ENCODE data around the gene PHLPP1. TPM values are rescaled to one million over a fixed set of nuclear protein-coding genes. Genes with fewer than 3 reads are reported as not detected.

The PHLPP1 gene
- polyA plus RNA-seq, 1 experiment = 5.6 TPM

- no peaks in the 10 kb centered on the region for H3K27me3 ChIP-seq (ENCODE audit: control insufficient read depth, insufficient read depth, low read length)
- no peak overlapping the region for H3K27ac ChIP-seq (ENCODE audit: low read depth, low read length)
- H3K9me3 ChIP-seq (ENCODE audit: control insufficient read depth, insufficient read depth, low read length) = no peaks in the 10 kb centered on the region
- ChIA-PET CTCF (interaction anchor here (1.0 kb wide), 3 partner anchors 47 to 191 kb away, joined by 3 read pairs; no protein-coding TSS in a partner anchor), POLR2A (no interaction called here)
- no peak for TF ChIP-seq CTCF (IDR thresholded peaks at IDR 0.05; ENCODE audit: low read depth, low read length)
- H3K4me3 ChIP-seq (ENCODE audit: low read depth, low read length) = no peak overlapping the region
- DNase-seq (ENCODE audit: low read depth, low spot score) = no peak
Observed at GRCh38 chr18:62935994-62936393, 220.7 kb downstream of the PHLPP1 start.

GRCh38 chr18:62937065-62937464 lies 221.7 kb downstream of the PHLPP1 start:
- ChIA-PET CTCF (no interaction called here), POLR2A (no interaction called here)
- TF ChIP-seq CTCF (IDR thresholded peaks at IDR 0.05; ENCODE audit: low read depth, low read length) = no peak
- no peaks in the 10 kb centered on the region for H3K27me3 ChIP-seq (ENCODE audit: control insufficient read depth, insufficient read depth, low read length)
- no peak overlapping the region for H3K27ac ChIP-seq (ENCODE audit: low read depth, low read length)
- H3K4me3 ChIP-seq (ENCODE audit: low read depth, low read length) = no peak overlapping the region
- no peaks in the 10 kb centered on the region for H3K9me3 ChIP-seq (ENCODE audit: control insufficient read depth, insufficient read depth, low read length)
- no peak for DNase-seq (ENCODE audit: low read depth, low spot score)

- peak; percentile 32 for DNase-seq (ENCODE audit: low read depth, low spot score)
Observed at GRCh38 chr18:62938006-62938405, 222.7 kb downstream of the PHLPP1 start.

GRCh38 chr18:62938487-62938886 lies 223.1 kb downstream of the PHLPP1 start:
- TF ChIP-seq CTCF (IDR thresholded peaks at IDR 0.05; ENCODE audit: low read depth, low read length) = no peak
- Histone ChIP-seq H3K9me3 (ENCODE audit: control insufficient read depth, insufficient read depth, low read length) (no peaks in the 10 kb centered on the region), H3K27ac (ENCODE audit: low read depth, low read length) (no peak overlapping the region), H3K4me3 (ENCODE audit: low read depth, low read length) (no peak overlapping the region), H3K27me3 (ENCODE audit: control insufficient read depth, insufficient read depth, low read length) (no peaks in the 10 kb centered on the region)
- ChIA-PET CTCF (interaction anchor here (2.2 kb wide), 1 partner anchor 352 kb away, joined by 5 read pairs; no protein-coding TSS in a partner anchor), POLR2A (interaction anchor here (0.9 kb wide), 1 partner anchor 223 kb away, joined by 6 read pairs; the partner anchor contains the start of gene PHLPP1)
- no peak for DNase-seq (ENCODE audit: low read depth, low spot score)

More at GRCh38 chr18:62938006-62938405, 222.7 kb downstream of the PHLPP1 start:
- Histone ChIP-seq H3K9me3 (ENCODE audit: control insufficient read depth, insufficient read depth, low read length) (no peaks in the 10 kb centered on the region), H3K27me3 (ENCODE audit: control insufficient read depth, insufficient read depth, low read length) (no peaks in the 10 kb centered on the region), H3K27ac (ENCODE audit: low read depth, low read length) (no peak overlapping the region), H3K4me3 (ENCODE audit: low read depth, low read length) (no peak overlapping the region)
- no peak for TF ChIP-seq CTCF (IDR thresholded peaks at IDR 0.05; ENCODE audit: low read depth, low read length)
- CTCF ChIA-PET = interaction anchor here (2.2 kb wide), 1 partner anchor 352 kb away, joined by 5 read pairs; no protein-coding TSS in a partner anchor
- POLR2A ChIA-PET = interaction anchor here (0.9 kb wide), 1 partner anchor 223 kb away, joined by 6 read pairs; the partner anchor contains the start of gene PHLPP1

GRCh38 chr18:62939433-62939832 lies 224.1 kb downstream of the PHLPP1 start:
- no peak for TF ChIP-seq CTCF (IDR thresholded peaks at IDR 0.05; ENCODE audit: low read depth, low read length)
- no peak overlapping the region for H3K4me3 ChIP-seq (ENCODE audit: low read depth, low read length)
- CTCF ChIA-PET = interaction anchor here (2.2 kb wide), 1 partner anchor 353 kb away, joined by 5 read pairs; no protein-coding TSS in a partner anchor
- no peak overlapping the region for H3K27ac ChIP-seq (ENCODE audit: low read depth, low read length)
- POLR2A ChIA-PET = no interaction called here
- no peaks in the 10 kb centered on the region for H3K9me3 ChIP-seq (ENCODE audit: control insufficient read depth, insufficient read depth, low read length)
- H3K27me3 ChIP-seq (ENCODE audit: control insufficient read depth, insufficient read depth, low read length) = no peaks in the 10 kb centered on the region
- DNase-seq (ENCODE audit: low read depth, low spot score) = no peak

All from AG04450 (cell line).